HL-60 (cell line): Measurements from ENCODE around the gene CBR4.

Source experiments
- DNase-seq, 2 experiments: peaks; one replicate each; pipeline ENCODE4 v3.0.0-alpha.2; 2010 to 2020; ENCODE audit warnings: low read depth in 1 of 2, low spot score in 1 of 2
- H3K27ac ChIP-seq: fragments of 250-450 bp; sonication (Bioruptor Pico); replicated peaks from 2 replicates; pipeline ENCODE4 v1.5.1; 2020; ENCODE audit warnings: mild to moderate bottlenecking, moderate library complexity
- H3K27me3 ChIP-seq: fragments of 250-450 bp; sonication (Bioruptor Pico); 2 replicates; pipeline ENCODE4 v1.5.1; 2021; ENCODE audit warnings: mild to moderate bottlenecking, moderate library complexity; ENCODE audit not compliant: insufficient read depth, poor library complexity, severe bottlenecking
- H3K4me3 ChIP-seq: replicated peaks from 2 replicates; pipeline ENCODE4 v1.5.1; 2011; ENCODE audit warnings: mild to moderate bottlenecking, control low read depth, low read length; ENCODE audit not compliant: insufficient read depth
- GABPA ChIP-seq: IDR thresholded peaks from 2 replicates; pipeline ENCODE4 v1.6.1; 2012; ENCODE audit warnings: low read depth
- POLR2AphosphoS5 ChIP-seq: IDR thresholded peaks from 2 replicates; pipeline ENCODE4 v1.6.1; 2012; ENCODE audit warnings: low read depth
- SPI1 ChIP-seq: IDR thresholded peaks from 2 replicates; pipeline ENCODE4 v1.6.1; 2012; ENCODE audit warnings: low read depth, mild to moderate bottlenecking, borderline replicate concordance
- TF ChIP-seq, protein P1 (sequence below): IDR thresholded peaks from one replicate; pipeline ENCODE4 v1.5.1; 2011; ENCODE audit warnings: low read length, control low read depth, inconsistent platforms; ENCODE audit not compliant: insufficient read depth
- TF ChIP-seq, protein P2 (sequence below): IDR thresholded peaks from 2 replicates; pipeline ENCODE4 v1.6.1; 2012; ENCODE audit warnings: low read depth; ENCODE audit not compliant: insufficient replicate concordance

Gene CBR4

DNA sequence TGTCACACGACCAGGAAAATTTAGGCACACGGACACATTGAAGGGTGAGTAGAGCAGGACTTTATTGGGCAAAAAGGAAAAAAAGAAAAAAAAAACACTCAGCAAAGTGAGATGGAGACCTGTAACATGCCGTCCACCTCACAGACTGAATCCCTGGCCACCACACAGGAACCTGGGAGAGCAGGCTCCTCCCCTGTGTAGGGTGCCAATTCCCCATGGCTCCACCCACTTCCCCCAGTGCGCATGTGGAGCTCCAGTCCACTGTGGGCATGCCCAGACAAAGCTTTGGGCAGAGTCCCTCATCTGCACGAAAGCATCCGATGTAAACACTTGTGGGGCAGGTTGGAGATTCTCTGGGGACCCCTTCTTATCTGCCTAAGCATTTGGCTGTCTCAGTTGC is 23.6 kb upstream of the CBR4 start:
- H3K27me3 ChIP-seq, result no peaks in the 10 kb centered on the region
- DNase-seq, result no peak
- H3K27ac ChIP-seq, result no peak overlapping the region
- H3K4me3 ChIP-seq, result no peak overlapping the region
- TF ChIP-seq, protein P1, sequence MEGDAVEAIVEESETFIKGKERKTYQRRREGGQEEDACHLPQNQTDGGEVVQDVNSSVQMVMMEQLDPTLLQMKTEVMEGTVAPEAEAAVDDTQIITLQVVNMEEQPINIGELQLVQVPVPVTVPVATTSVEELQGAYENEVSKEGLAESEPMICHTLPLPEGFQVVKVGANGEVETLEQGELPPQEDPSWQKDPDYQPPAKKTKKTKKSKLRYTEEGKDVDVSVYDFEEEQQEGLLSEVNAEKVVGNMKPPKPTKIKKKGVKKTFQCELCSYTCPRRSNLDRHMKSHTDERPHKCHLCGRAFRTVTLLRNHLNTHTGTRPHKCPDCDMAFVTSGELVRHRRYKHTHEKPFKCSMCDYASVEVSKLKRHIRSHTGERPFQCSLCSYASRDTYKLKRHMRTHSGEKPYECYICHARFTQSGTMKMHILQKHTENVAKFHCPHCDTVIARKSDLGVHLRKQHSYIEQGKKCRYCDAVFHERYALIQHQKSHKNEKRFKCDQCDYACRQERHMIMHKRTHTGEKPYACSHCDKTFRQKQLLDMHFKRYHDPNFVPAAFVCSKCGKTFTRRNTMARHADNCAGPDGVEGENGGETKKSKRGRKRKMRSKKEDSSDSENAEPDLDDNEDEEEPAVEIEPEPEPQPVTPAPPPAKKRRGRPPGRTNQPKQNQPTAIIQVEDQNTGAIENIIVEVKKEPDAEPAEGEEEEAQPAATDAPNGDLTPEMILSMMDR, result no peak
- TF ChIP-seq POLR2AphosphoS5 (no peak), GABPA (no peak), SPI1 (no peak)
- TF ChIP-seq, protein P2, sequence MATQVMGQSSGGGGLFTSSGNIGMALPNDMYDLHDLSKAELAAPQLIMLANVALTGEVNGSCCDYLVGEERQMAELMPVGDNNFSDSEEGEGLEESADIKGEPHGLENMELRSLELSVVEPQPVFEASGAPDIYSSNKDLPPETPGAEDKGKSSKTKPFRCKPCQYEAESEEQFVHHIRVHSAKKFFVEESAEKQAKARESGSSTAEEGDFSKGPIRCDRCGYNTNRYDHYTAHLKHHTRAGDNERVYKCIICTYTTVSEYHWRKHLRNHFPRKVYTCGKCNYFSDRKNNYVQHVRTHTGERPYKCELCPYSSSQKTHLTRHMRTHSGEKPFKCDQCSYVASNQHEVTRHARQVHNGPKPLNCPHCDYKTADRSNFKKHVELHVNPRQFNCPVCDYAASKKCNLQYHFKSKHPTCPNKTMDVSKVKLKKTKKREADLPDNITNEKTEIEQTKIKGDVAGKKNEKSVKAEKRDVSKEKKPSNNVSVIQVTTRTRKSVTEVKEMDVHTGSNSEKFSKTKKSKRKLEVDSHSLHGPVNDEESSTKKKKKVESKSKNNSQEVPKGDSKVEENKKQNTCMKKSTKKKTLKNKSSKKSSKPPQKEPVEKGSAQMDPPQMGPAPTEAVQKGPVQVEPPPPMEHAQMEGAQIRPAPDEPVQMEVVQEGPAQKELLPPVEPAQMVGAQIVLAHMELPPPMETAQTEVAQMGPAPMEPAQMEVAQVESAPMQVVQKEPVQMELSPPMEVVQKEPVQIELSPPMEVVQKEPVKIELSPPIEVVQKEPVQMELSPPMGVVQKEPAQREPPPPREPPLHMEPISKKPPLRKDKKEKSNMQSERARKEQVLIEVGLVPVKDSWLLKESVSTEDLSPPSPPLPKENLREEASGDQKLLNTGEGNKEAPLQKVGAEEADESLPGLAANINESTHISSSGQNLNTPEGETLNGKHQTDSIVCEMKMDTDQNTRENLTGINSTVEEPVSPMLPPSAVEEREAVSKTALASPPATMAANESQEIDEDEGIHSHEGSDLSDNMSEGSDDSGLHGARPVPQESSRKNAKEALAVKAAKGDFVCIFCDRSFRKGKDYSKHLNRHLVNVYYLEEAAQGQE, result no peak

DNA sequence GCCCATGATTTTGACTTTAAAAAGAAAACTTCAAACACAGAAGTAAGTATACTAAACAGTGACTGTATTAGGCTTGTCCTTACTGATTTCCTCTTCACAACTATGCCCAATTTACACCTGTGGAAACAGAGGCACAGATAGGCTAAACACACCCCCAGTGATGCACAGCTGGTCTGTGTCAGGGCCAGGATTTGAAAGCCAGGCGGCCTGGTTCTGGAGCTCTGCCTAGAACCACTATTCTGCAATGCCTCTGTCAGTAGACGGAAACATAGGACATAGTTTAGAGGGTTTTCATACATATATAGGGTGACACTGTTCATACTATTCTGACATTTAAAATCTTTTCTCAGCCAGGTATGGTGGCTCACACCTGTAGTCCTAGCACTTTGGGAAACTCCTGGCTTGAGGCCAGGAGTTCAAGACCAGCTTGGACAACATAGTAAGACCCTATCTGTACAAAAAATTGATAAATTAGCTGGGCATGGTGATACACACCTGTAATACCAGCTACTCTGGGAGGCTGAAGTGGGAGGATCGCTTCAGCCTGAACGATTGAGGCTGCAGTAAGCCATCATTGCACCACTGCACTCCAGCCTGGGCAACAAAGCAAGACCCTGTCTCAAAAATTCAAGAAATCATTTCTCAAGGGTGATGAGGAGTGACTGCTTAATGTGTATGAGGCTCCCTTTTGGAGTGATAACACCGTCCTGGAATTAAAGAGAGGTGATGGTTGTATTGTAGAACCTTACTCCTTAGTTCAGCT is 23.0 kb upstream of the CBR4 start:
- DNase-seq, result no peak
- TF ChIP-seq GABPA (no peak), POLR2AphosphoS5 (no peak), SPI1 (no peak)
- TF ChIP-seq, protein P2, result no peak
- no peaks in the 10 kb centered on the region for H3K27me3 ChIP-seq
- no peak overlapping the region for H3K27ac ChIP-seq
- no peak overlapping the region for H3K4me3 ChIP-seq

DNA sequence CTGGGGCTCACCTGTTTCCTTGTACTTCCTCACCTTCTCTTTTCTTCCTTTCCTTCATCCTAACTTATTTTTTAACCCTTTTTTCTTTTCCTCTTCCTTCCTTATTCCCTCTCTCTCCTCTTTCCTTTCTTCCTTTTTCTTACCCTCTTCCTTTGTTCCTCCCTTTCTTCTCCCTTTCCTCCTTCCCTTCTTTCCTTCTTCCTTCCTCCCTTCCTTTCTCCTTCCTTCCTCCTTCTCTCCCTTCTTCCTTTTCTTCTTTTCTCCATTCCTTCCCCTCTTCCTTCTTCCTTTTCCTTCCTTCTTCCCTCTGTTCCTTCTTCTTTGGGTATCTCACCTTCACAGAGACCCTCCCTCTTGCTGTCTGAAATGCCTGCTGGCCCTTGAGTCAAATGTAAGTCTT is 22.1 kb upstream of the CBR4 start:
- TF ChIP-seq, protein P2, result no peak
- TF ChIP-seq SPI1 (no peak), POLR2AphosphoS5 (no peak), GABPA (no peak)
- TF ChIP-seq, protein P1, result no peak
- no peak for DNase-seq
- H3K27ac ChIP-seq, result no peak overlapping the region
- H3K27me3 ChIP-seq, result no peaks in the 10 kb centered on the region
- H3K4me3 ChIP-seq, result no peak overlapping the region

DNA sequence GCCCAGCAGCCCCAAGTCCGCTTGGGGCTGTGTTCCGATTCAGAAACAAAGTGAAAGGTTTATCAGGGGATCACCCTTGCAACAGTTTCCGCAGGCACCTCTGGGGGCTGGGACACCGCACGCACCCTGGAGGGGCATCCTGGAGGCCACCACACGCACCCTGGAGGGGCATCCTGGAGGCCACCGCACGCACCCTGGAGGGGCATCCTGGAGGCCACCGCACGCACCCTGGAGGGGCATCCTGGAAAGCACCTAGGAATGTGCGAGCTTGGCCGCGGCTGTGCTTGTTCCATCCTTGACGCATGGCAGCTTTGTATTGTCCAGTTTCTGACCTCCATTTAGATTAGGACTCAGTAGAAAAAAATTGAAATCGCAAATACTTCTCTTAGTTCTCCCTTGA is 21.3 kb upstream of the CBR4 start:
- no peak for DNase-seq
- H3K27ac ChIP-seq, result no peak overlapping the region
- no peak overlapping the region for H3K4me3 ChIP-seq
- no peaks in the 10 kb centered on the region for H3K27me3 ChIP-seq
- no peak for TF ChIP-seq SPI1
- TF ChIP-seq POLR2AphosphoS5, result no peak
- TF ChIP-seq, protein P1, result no peak
- TF ChIP-seq, protein P2, result no peak
